HFF-Myc (cell line): ENCODE data around the gene C3orf70.

Experiments used
- DNase-seq: peaks from one replicate; pipeline ENCODE4 v3.0.0-alpha.2; 2011; ENCODE audit warnings: low read depth; ENCODE audit errors: extremely low read depth
- H3K4me3 ChIP-seq: replicated peaks from 2 replicates; pipeline ENCODE4 v1.5.1; 2011; ENCODE audit warnings: low read depth, mild to moderate bottlenecking, control low read depth, low read length
- TF ChIP-seq, protein P1 (sequence below): IDR thresholded peaks from 2 replicates; pipeline ENCODE4 v1.5.1; 2012; ENCODE audit warnings: mild to moderate bottlenecking, low read depth, low read length, control low read depth; ENCODE audit errors: missing control alignments

The C3orf70 gene

DNA sequence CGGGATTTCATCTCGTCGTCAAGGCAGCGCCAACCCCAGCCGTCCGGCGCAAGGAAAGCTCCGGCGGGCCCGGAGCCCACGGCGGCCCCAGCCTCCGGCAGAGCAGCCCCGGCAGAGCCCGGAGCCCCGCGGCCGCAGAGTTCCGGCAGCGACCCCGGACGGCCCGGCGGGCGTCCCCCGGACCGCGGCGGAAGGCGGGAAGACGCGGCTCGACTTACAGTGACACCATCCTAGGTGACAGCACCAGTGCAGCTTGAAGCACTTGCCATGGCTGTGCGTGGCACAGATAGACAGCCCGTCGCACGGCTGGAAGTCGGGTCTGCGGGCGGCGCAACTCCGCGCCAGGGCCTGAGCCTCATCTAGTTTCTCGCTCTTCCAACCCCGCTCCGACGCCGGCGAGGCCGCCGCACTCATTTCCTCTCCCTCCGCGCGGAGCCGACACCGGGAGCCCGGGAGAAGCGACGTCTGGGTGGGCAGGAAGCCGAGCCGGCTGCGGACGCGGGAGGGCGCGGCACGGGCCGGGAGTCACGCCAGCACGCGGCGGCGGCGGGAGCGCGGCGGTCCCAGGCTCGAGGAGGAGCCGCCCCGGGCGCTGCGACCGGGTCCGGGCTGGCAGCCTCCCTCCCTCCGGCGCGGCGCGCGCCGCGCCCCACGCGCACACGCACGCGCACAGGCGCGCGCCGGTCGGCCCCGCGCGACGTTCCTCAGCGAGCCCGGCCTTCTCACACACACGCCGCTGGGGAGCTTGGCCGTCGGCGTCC, at the start of gene C3orf70:
Gene C3orf70 (minus strand): TSS at position 651 of the 761 bp plus-strand sequence. CDS start 237 bp downstream, at position 414.
- TF ChIP-seq, protein P1, sequence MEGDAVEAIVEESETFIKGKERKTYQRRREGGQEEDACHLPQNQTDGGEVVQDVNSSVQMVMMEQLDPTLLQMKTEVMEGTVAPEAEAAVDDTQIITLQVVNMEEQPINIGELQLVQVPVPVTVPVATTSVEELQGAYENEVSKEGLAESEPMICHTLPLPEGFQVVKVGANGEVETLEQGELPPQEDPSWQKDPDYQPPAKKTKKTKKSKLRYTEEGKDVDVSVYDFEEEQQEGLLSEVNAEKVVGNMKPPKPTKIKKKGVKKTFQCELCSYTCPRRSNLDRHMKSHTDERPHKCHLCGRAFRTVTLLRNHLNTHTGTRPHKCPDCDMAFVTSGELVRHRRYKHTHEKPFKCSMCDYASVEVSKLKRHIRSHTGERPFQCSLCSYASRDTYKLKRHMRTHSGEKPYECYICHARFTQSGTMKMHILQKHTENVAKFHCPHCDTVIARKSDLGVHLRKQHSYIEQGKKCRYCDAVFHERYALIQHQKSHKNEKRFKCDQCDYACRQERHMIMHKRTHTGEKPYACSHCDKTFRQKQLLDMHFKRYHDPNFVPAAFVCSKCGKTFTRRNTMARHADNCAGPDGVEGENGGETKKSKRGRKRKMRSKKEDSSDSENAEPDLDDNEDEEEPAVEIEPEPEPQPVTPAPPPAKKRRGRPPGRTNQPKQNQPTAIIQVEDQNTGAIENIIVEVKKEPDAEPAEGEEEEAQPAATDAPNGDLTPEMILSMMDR: no peak

DNA sequence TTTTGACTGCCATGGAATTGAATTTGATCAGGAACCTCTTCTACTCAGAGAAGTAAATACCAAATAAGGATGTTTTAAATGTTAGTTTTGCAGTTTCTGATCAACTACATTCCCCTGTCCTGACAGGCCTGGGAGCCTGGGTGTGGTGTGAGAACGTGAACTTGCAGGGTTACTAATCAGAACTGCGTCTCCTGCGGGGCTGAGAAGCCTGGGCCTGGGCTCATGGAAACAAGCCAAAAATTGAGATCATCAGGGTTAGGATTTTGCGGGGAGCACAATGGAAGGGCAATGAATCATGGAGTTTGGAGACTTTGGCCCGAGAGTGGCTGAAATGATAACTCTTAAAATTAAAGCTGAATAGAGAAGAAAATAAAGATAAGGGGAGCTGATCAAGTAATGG, 47.8 kb upstream of the C3orf70 start:
- no peak for DNase-seq
- TF ChIP-seq, protein P1: no peak

More for the DNA sequence above, at the start of gene C3orf70:
- peak within 1 kb of the TSS; percentile 34 for H3K4me3 ChIP-seq
- DNase-seq: no peak

GRCh38 chr3:185199671-185200070, 46.8 kb upstream of the C3orf70 start:
- no peak for DNase-seq
- TF ChIP-seq, protein P1: peak; percentile 8
- H3K4me3 ChIP-seq: no peak overlapping the region

More for the DNA sequence above, 47.8 kb upstream of the C3orf70 start:
- no peak overlapping the region for H3K4me3 ChIP-seq

DNA sequence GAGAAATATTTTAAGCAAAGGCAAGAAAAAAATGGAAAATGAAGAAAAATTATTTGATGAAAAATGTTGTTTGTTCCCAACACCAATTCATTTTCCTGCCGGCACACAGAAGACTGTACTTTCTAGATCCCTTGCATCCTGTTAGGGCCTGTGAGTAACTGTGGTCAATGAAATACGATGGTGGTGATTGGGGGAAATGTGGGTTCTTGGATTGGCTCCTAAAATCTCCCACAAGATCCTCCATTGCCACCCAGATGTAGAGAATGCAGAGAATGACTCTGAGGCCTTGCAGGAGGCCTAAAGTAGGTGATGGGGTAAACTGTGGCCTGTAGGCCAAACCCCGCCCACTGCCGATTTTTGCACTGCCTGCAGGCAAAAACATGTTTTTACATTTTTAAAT, 46.3 kb upstream of the C3orf70 start:
- TF ChIP-seq, protein P1: no peak
- DNase-seq: no peak
- no peak overlapping the region for H3K4me3 ChIP-seq

GRCh38 chr3:185197068-185197467, 44.2 kb upstream of the C3orf70 start:
- TF ChIP-seq, protein P1: no peak
- DNase-seq: no peak

DNA sequence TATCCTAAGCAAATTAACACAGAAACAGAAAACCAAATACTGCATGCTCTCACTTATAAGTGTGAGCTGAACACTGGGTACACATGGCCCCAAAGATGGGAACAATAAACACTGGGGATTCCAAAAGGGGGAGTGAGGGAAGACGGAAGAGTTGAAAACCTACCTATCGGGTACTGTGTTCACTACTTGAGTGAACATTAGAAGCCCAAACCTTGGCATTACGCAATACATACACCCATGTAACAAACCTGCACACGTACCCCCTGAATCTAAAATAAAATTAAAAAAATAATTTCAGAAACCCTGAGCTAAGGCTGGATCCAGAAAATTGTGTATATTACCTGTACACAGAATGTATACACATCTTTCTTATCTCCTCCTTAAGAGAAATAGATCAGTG, 42.8 kb upstream of the C3orf70 start:
- no peak for DNase-seq
- H3K4me3 ChIP-seq: no peak overlapping the region
- TF ChIP-seq, protein P1: no peak

More at GRCh38 chr3:185197068-185197467, 44.2 kb upstream of the C3orf70 start:
- no peak overlapping the region for H3K4me3 ChIP-seq
